Cardiac fibroblast (primary cell): Measurements from ENCODE around the gene SNED1.

Experiments used
- DNase-seq, 2 donors: peaks; one replicate each; pipeline versions ENCODE4 v3.0.0 to v3.0.0-alpha.2; 2010; ENCODE audit warnings: low read depth in 2 of 2
- H3K4me3 ChIP-seq, 2 donors: replicated peaks in 1 of 2; 1 replicate in 1 of 2; 2 replicates in 1 of 2; pipeline ENCODE4 v1.5.1; 2011; ENCODE audit warnings: low read depth in 2 of 2, low read length in 2 of 2, mild to moderate bottlenecking in 2 of 2, moderate library complexity in 1 of 2
- TF ChIP-seq, protein P1 (sequence below): IDR thresholded peaks from one replicate; pipeline ENCODE4 v1.5.1; 2011; ENCODE audit warnings: low read depth, mild to moderate bottlenecking, low read length, inconsistent platforms

The SNED1 gene

GRCh38 chr2:241033994-241034393 lies 35.6 kb downstream of the SNED1 start:
- no peak for DNase-seq
- H3K4me3 ChIP-seq = no peak overlapping the region
- TF ChIP-seq, protein P1, sequence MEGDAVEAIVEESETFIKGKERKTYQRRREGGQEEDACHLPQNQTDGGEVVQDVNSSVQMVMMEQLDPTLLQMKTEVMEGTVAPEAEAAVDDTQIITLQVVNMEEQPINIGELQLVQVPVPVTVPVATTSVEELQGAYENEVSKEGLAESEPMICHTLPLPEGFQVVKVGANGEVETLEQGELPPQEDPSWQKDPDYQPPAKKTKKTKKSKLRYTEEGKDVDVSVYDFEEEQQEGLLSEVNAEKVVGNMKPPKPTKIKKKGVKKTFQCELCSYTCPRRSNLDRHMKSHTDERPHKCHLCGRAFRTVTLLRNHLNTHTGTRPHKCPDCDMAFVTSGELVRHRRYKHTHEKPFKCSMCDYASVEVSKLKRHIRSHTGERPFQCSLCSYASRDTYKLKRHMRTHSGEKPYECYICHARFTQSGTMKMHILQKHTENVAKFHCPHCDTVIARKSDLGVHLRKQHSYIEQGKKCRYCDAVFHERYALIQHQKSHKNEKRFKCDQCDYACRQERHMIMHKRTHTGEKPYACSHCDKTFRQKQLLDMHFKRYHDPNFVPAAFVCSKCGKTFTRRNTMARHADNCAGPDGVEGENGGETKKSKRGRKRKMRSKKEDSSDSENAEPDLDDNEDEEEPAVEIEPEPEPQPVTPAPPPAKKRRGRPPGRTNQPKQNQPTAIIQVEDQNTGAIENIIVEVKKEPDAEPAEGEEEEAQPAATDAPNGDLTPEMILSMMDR = no peak

DNA sequence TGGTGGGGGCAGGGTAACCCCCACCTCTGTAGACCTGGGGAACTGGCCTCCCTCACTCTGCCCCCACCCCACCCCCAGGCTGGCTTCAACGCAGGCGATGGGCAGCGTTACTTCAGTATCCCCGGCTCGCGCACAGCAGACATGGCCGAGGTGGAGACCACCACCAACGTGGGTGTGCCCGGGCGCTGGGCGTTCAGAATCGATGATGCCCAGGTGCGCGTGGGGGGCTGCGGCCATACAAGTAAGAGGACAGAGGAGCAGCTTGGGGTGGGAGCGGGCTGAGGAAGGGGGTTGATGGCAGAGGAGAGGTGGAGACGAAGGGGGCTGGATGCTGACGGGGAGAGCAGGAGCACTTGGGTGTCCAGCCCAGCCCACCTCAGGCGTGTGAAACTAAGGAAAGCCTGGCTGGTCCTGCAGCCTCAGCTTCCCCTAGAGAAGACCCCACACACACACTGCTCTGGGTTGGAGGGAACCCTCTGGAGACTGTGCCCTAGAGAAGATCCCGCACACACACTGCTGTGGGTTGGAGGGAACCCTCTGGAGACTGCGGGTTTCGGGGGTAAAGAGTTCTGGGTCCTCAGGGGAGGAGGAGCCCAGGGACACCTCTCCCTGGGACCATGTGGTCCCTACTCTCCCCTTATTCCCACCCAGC lies 36.2 kb downstream of the SNED1 start:
- H3K4me3 ChIP-seq = no peak overlapping the region
- no peak for DNase-seq
- TF ChIP-seq, protein P1 = no peak

- no peak overlapping the region for H3K4me3 ChIP-seq
- TF ChIP-seq, protein P1 = no peak
- no peak for DNase-seq
These were observed 36.9 kb downstream of the SNED1 start for GRCh38 chr2:241035142-241035817.

GRCh38 chr2:241035818-241036396 lies 37.5 kb downstream of the SNED1 start:
- DNase-seq = no peak
- TF ChIP-seq, protein P1 = no peak
- peak overlapping the region in 1 of 2 donors; percentile 14 for H3K4me3 ChIP-seq

DNA sequence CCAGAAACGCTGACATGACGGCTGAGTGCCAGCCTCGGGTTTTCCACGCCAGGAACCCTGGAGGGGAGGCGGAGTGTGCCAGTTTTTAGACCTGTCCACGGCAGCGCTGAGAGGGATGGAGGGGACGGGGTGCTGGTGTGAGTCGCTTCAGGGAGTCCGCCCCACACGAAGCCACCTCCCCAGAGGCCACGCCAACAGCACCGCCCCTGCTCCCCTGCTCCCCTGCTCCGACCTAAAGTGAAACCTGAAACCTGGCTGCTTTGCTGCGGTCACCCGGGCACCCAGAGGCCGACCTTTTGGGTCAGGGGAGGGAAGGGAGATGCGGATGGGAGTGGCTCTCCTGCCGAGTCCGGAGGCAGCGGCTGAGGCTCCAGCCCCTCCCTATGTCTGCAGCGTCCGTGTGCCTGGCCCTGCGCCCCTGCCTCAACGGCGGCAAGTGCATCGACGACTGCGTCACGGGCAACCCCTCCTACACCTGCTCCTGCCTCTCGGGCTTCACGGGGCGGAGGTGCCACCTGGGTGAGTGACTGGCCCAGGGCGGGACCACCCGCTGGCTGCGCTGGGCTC lies 38.1 kb downstream of the SNED1 start:
- TF ChIP-seq, protein P1 = no peak
- peak in 1 of 2 donors; percentile 12 for DNase-seq
- H3K4me3 ChIP-seq = peak overlapping the region in 1 of 2 donors; percentile 14

- DNase-seq = no peak
- H3K4me3 ChIP-seq = no peak overlapping the region
- TF ChIP-seq, protein P1 = no peak
These were observed 38.6 kb downstream of the SNED1 start for GRCh38 chr2:241036964-241037421.
